Erythroblast (primary cell): ENCODE measurements around the gene RXFP2.

Experiments used
- GATA1 ChIP-seq: IDR thresholded peaks from 2 replicates; pipeline ENCODE4 v1.6.1; 2011; ENCODE audit warnings: low read depth, mild to moderate bottlenecking, control low read depth, low read length, moderate library complexity
- POLR2A ChIP-seq: IDR thresholded peaks from 2 replicates; pipeline ENCODE4 v1.6.1; 2011; ENCODE audit warnings: mild to moderate bottlenecking, low read length

DNA sequence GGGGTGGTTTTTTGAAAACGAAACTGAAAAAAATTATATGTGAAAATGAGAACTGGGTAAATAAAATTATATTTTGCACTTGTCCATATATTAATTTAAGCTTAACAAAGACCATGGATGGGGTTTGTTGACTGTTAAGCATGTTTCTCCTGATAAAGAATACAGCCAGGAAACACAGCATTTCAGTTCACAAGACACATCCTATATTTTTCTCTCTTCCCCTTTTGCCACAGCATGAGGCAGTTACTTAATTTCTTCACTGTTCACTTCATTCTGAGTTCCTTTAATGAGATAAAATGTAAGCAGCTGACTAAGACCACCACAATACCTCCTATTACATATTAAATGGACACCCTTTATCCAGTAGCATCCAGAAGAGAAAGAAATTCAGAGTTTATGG lies 64.0 kb downstream of the RXFP2 start:
- no peak for TF ChIP-seq POLR2A
- no peak for TF ChIP-seq GATA1
